ENCODE measurements around the gene ATP9B. TPM values are rescaled to one million over a fixed set of nuclear protein-coding genes. Genes with fewer than 3 reads are reported as not detected.

Gene ATP9B, protein sequence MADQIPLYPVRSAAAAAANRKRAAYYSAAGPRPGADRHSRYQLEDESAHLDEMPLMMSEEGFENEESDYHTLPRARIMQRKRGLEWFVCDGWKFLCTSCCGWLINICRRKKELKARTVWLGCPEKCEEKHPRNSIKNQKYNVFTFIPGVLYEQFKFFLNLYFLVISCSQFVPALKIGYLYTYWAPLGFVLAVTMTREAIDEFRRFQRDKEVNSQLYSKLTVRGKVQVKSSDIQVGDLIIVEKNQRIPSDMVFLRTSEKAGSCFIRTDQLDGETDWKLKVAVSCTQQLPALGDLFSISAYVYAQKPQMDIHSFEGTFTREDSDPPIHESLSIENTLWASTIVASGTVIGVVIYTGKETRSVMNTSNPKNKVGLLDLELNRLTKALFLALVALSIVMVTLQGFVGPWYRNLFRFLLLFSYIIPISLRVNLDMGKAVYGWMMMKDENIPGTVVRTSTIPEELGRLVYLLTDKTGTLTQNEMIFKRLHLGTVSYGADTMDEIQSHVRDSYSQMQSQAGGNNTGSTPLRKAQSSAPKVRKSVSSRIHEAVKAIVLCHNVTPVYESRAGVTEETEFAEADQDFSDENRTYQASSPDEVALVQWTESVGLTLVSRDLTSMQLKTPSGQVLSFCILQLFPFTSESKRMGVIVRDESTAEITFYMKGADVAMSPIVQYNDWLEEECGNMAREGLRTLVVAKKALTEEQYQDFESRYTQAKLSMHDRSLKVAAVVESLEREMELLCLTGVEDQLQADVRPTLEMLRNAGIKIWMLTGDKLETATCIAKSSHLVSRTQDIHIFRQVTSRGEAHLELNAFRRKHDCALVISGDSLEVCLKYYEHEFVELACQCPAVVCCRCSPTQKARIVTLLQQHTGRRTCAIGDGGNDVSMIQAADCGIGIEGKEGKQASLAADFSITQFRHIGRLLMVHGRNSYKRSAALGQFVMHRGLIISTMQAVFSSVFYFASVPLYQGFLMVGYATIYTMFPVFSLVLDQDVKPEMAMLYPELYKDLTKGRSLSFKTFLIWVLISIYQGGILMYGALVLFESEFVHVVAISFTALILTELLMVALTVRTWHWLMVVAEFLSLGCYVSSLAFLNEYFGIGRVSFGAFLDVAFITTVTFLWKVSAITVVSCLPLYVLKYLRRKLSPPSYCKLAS
- 16.2 and 20.1 TPM in 2 replicates for total RNA-seq

GRCh38 chr18:79068937-79069716 lies at the start of gene ATP9B:
Gene ATP9B, plus strand, starts transcription at chr18:79069394. Its CDS starts 17 bp downstream, at chr18:79069411.
- peak; percentile 3 for TF ChIP-seq CTCF (IDR thresholded peaks at IDR 0.05; ENCODE audit: insufficient read depth, low read length, poor library complexity, severe bottlenecking)

GRCh38 chr18:79019881-79020280 lies 49.3 kb upstream of the ATP9B start:
- Histone ChIP-seq H3K36me3 (ENCODE audit: control insufficient read depth, insufficient read depth, low read length) (no peaks in the 10 kb centered on the region), H3K4me3 (ENCODE audit: low read depth, low read length) (no peak overlapping the region), H3K27me3 (ENCODE audit: control insufficient read depth, insufficient read depth, low read length) (peaks cover 2% of the 10 kb centered on the region)
- no peak for DNase-seq (ENCODE audit: low read depth)
- TF ChIP-seq CTCF (IDR thresholded peaks at IDR 0.05; ENCODE audit: insufficient read depth, low read length, poor library complexity, severe bottlenecking): no peak

More at GRCh38 chr18:79068937-79069716, at the start of gene ATP9B:
- H3K27me3 ChIP-seq (ENCODE audit: control insufficient read depth, insufficient read depth, low read length): peaks cover 4% of the 10 kb centered on the region
- DNase-seq (ENCODE audit: low read depth): peak; percentile 63
- peak within 1 kb of the TSS; percentile 86 for H3K4me3 ChIP-seq (ENCODE audit: low read depth, low read length)
- no peaks in the 10 kb centered on the region for H3K36me3 ChIP-seq (ENCODE audit: control insufficient read depth, insufficient read depth, low read length)

DNA sequence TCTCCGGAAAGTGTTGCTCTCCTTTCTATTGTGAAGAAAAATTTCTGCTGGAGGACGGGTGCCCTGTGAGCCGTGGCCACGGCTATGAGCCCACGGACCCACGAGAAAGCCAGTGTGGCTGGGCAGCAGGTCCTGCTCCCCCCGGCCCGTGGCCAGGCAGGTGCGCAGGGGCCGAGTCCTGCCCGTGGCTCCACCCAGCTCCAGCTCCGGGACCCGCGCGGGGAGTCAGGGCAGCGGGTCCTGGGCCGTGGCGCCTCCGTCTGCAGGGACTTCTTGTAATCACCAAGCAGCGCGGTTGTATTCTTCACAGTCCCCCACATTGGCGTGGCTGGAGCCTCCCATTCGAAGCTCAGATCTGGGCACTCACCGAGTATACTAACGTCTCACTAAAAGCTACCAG lies 46.6 kb upstream of the ATP9B start:
- Histone ChIP-seq H3K4me3 (ENCODE audit: low read depth, low read length) (no peak overlapping the region), H3K36me3 (ENCODE audit: control insufficient read depth, insufficient read depth, low read length) (no peaks in the 10 kb centered on the region), H3K27me3 (ENCODE audit: control insufficient read depth, insufficient read depth, low read length) (peaks cover 2% of the 10 kb centered on the region)

GRCh38 chr18:79026491-79026890 lies 42.7 kb upstream of the ATP9B start:
- Histone ChIP-seq H3K4me3 (ENCODE audit: low read depth, low read length) (no peak overlapping the region), H3K27me3 (ENCODE audit: control insufficient read depth, insufficient read depth, low read length) (no peaks in the 10 kb centered on the region), H3K36me3 (ENCODE audit: control insufficient read depth, insufficient read depth, low read length) (no peaks in the 10 kb centered on the region)
- TF ChIP-seq CTCF (IDR thresholded peaks at IDR 0.05; ENCODE audit: insufficient read depth, low read length, poor library complexity, severe bottlenecking): no peak
- no peak for DNase-seq (ENCODE audit: low read depth)

More for the DNA sequence above, 46.6 kb upstream of the ATP9B start:
- DNase-seq (ENCODE audit: low read depth): no peak
- no peak for TF ChIP-seq CTCF (IDR thresholded peaks at IDR 0.05; ENCODE audit: insufficient read depth, low read length, poor library complexity, severe bottlenecking)

GRCh38 chr18:79030680-79031079 lies 38.5 kb upstream of the ATP9B start:
- DNase-seq (ENCODE audit: low read depth): no peak
- Histone ChIP-seq H3K4me3 (ENCODE audit: low read depth, low read length) (no peak overlapping the region), H3K36me3 (ENCODE audit: control insufficient read depth, insufficient read depth, low read length) (no peaks in the 10 kb centered on the region), H3K27me3 (ENCODE audit: control insufficient read depth, insufficient read depth, low read length) (no peaks in the 10 kb centered on the region)
- TF ChIP-seq CTCF (IDR thresholded peaks at IDR 0.05; ENCODE audit: insufficient read depth, low read length, poor library complexity, severe bottlenecking): no peak
